Stimulated activated CD8-positive, alpha-beta memory T cell treated with anti-CD3 and anti-CD28 coated beads, Interleukin-7, amount 100 ng/mL, for 48 hours (primary cell): ENCODE results near the gene PLD5.
"Not testable (repeated sequence)": the region's sequence is repeated elsewhere in the genome, so short reads cannot be mapped to it uniquely, and the experiment has no call there.

Experiments
- DNase-seq, 2 donors: peaks; one replicate each; pipeline ENCODE4 v3.0.0-alpha.2; 2020; ENCODE audit warnings: low read depth in 1 of 2; ENCODE audit errors: extremely low read depth in 1 of 2

The PLD5 gene

GRCh38 chr1:242288067-242288466, 236.4 kb downstream of the PLD5 start:
- not testable (repeated sequence) for DNase-seq

- DNase-seq = not testable (repeated sequence)
Observed at GRCh38 chr1:242282758-242283485, 241.6 kb downstream of the PLD5 start.

DNA sequence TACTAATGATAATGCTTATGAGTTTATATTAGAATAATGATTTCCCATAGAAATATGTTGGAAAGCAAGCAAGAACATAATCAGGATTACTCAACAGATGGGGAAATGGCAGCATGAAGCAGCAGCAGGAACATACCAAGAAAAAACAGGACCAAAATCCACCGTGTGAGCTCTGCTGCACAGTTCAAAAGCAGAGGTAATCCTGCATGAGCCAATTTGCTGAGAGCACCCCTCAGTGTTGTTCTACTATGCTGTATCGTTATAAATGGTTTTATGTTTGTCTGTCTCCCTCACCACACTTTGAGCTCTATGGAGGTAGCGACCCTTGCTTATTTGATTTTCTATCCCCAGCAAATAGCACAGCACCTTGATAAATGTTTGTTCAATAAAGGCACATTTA, 246.1 kb downstream of the PLD5 start:
- not testable (repeated sequence) for DNase-seq

DNA sequence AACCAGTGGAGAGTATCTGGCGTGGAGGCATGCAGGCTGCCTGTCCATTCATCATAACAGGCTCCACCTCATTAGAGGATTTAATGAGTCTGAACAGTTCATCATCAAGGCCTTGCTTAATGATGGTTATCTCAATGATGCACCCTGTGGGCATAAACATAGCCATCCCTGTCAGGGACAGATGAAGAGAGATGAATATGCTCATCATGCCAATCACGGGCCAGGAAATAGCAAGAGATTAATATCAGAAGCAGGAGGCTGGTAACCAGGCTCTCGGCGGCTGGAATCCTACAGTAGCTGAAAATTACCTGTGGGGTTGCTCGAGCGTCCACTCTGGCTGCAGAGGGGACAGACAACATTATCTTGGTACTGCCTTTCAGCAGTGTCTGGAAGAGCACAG, 247.7 kb downstream of the PLD5 start:
- not testable (repeated sequence) for DNase-seq

DNA sequence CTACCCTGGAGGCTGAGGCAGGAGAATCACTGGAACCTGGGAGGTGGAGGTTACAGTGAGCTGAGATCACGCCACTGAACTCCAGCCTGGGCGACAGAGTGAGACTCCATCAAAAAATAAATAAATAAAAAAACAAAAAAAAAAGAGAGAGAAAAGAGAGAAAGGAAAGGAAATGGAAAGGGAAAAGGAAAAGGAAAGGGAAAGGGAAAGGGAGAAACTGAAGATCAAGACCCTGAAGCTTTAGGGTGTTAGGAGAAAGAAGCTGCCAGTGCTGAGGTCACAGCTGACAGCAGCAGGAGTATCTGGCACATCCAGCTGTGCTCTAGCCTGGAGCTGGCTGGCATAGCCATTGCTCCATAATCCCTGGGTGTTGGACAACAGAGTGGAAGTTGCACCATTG, 257.5 kb downstream of the PLD5 start:
- DNase-seq = not testable (repeated sequence)

DNA sequence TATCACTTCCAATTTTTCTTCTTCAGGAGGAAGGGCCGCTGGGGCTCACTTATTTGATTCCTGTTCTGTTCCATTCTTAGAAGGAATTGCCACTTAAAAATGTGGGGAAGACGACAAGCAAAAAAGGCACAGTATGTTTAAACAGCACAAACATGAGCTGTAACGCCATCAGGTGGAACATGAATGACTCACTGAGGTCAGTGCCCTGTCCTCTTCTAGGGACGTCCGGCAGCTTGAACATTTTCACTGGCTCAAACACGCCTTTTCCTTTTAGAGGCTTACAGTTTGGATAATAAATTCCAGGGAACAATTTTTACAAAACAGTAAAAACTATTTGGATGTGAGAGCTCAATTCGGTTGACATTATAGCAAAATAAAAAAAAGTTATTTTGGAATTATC, 260.1 kb downstream of the PLD5 start:
- DNase-seq = not testable (repeated sequence)

DNA sequence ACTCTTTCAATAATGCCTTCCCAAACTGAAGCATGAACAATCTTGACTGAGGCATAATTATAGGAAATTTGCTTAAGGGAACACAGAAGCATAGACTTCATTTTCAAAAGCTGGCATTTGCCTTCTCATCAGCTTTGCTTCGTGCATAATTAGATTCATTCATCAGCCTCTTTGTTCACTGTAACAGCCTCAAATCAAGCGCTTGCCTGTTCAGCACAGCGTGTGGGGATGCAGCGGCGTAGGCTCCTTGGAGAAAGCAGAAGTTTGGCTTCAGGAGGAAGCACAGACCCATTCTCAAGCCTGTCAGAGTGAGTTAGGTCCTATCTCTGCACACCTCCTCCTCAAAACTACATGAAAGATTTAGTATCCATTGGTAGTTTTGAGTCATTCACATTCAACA, 279.2 kb downstream of the PLD5 start:
- no peak for DNase-seq

DNA sequence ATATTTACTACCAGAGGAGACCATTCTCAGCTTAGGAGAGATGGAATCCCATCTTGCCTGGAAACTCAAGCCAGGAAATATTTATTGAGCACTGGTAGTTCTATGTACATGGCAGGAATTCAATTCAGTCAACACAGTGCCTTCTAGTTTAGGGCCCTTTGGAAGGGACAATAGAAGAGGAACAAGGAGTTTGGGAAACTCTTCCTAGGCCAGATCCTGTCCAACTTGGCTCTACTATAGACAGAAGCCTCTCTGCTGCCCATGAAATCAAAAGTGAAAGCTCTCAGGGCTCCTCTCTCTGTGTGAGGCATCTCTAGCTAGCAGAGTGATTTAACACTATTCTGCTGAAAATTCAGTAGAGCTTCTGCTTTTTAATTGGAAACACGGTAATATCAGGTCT, 281.0 kb downstream of the PLD5 start:
- DNase-seq = no peak

DNA sequence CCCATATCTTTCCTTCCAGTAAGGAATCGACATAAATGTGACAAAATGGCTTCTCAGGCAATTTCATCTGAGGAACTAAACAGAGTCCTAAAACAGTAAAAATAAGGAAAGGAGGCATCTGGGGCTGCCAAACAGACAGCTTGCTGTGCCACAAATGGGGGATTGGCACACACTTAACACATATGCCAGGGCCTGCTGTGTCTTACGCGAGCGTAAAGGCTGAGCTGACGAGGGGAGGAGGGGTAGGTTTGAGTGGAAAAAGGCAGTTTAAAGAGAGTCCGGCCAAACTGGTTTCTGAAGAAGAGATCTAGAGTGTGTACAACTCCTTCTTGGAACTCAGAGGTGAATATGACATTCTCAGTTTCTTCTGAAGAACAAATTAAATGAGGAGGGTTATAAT, 281.5 kb downstream of the PLD5 start:
- DNase-seq = no peak

- no peak for DNase-seq
Observed at GRCh38 chr1:242241936-242242335, 282.6 kb downstream of the PLD5 start.

- DNase-seq = no peak
Observed at GRCh38 chr1:242240691-242241090, 283.8 kb downstream of the PLD5 start.

DNA sequence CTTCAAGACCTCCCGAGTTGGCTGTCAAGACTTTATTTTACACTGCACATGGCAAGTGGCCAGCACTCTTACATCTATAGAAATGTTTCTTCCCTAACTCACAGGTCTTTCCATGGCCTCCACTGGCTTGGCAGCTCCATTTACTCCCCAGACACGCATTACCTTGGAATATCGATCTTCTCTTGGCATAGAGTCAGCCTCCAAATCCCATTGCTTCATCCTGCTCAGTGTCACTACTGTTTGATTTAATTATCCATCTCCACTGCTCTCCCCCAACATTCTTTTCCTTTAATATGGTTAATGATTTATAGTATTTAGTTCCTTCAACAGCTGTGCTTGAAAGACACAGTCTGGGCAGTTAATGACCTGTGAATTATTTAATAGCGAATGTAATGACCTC, 284.4 kb downstream of the PLD5 start:
- DNase-seq = no peak

- no peak for DNase-seq
Observed at GRCh38 chr1:242239398-242239797, 285.1 kb downstream of the PLD5 start.

- no peak for DNase-seq
Observed at GRCh38 chr1:242237051-242237450, 287.4 kb downstream of the PLD5 start.

GRCh38 chr1:242228991-242229390, 295.5 kb downstream of the PLD5 start:
- no peak for DNase-seq

GRCh38 chr1:242225767-242226573, 298.5 kb downstream of the PLD5 start:
- DNase-seq = no peak

DNA sequence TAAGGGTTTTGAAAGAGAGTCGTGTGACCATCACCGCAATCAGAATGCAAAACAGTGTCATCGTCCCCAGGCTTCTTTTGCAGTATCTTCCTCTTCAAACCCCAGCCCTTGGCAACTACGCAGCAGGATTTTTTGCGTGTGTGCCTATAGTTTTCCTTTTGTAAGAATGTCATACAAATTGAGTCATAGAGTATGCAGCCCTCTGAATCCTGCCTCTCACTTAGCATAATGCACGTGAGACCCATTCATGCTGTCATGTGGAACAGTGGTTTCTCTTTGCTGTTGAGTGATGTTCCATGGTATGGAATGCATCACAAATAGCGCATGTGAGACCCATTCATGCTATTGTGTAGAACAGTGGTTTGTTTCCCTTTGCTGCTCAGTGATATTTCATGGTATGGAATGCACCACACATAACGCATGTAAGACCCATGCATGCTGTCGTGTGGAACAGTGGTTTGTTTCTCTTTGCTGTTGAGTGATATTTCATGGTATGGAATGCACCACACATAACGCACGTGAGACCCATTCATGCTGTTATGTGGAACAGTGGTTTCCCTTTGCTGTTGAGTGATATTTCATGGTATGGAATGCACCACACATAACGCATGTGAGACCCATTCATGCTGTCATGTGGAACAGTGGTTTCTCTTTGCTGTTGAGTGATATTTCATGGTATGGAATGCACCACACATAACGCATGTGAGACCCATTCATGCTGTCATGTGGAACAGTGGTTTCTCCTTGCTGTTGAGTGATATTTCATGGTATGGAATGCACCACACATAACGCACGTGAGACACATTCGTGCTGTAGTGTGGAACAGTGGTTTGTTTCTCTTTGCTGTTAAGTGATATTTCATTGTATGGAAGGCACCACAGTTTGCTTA, 299.4 kb downstream of the PLD5 start:
- not testable (repeated sequence) for DNase-seq

GRCh38 chr1:242224461-242224860, 300.0 kb downstream of the PLD5 start:
- no peak for DNase-seq

DNA sequence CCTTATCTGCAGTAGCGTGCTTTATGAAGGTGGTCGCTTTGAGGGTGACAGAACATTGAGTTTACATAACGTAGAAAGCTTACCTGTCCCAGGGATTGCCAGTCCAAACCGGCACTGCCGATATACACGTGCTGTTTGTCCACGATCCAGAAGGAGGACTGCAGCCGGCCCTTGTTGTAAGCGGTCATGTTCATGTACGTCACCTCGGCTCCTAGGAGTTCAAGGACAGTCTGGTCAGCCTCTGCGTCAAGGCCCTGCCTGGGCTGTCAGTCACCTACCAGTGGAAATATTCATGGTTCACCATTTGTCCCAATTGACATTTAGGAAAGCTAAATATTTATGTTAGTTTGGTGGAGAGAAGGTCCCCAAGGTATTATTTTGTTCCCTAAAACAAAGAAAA, 304.6 kb downstream of the PLD5 start:
- DNase-seq = no peak

- no peak for DNase-seq
Observed at GRCh38 chr1:242219298-242219901, 305.1 kb downstream of the PLD5 start.

DNA sequence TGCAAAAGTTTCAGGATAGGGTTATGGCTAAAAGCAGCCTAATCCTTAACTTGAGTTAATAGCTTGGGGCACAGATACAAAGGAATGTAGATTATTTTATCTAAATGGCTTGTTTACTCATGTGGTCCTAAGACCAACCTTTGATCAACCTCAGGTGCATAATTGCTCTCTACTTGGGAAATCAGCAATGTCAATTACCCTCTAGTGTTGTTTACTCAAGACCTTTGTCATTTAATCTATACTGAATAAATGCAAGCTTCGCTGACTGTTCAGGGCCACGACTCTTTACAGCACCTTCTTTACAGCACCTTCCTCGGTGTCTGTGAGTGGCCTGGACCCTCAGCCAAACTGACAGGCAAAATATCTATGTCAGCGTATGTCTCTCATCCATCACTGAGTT, 308.1 kb downstream of the PLD5 start:
- DNase-seq = no peak
